Activated T-helper 1 cell treated with Interleukin-2 at 50 U/mL for 16 hours (primary cell): ENCODE data around the gene KRTAP21-2.
"Not testable (repeated sequence)": the region's sequence is repeated elsewhere in the genome, so short reads cannot be mapped to it uniquely, and the experiment has no call there.

ENCODE experiments used
- DNase-seq: peaks from one replicate; pipeline ENCODE4 v3.0.0-alpha.2; 2020; ENCODE audit warnings: low read depth

Gene KRTAP21-2

GRCh38 chr21:30747159-30747558 is at the start of gene KRTAP21-2:
TSS of gene KRTAP21-2 (minus strand) at chr21:30747259. CDS start at chr21:30747202, 57 bp downstream.
- DNase-seq: no peak

GRCh38 chr21:30793581-30794314 is 46.7 kb upstream of the KRTAP21-2 start:
- DNase-seq: no peak

DNA sequence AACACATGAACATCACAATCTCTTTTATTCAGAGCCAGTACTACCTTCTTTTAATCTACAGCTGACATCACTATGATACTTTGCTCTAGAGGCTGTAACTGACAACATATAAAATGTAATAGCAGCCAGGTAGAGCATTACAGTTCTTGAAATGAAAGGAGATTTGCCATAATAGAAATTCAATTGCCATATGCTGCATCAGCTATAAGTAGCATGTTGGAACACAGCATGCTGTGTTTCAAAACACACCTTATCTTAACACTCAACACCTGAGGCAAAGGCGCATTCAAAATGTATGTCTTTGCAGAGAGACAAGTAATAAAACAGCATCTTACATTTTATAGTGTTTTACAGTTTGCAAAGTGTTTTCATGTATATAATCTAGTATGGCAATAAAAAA is 32.2 kb upstream of the KRTAP21-2 start:
- no peak for DNase-seq

GRCh38 chr21:30769724-30770431 is 22.8 kb upstream of the KRTAP21-2 start:
- DNase-seq: no peak

DNA sequence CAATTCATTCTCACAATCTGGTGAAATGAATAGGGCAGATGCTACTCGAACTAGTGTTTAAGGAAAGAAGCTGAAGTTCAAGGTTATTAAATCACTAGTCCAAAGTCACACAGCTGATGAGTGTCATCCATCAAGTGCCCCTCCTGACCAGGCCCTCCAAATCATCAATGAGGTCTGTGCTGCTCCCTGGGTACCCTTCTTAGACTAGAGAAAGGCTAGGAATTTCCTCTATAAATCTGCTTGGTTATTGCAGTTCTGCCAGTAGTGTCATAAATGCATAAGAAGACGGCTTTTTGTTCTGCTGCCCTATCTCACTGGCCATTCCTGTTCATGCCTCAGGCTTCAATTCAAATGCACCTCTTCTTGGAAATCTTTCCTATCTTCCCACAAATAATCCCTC is 13.7 kb upstream of the KRTAP21-2 start:
- no peak for DNase-seq

DNA sequence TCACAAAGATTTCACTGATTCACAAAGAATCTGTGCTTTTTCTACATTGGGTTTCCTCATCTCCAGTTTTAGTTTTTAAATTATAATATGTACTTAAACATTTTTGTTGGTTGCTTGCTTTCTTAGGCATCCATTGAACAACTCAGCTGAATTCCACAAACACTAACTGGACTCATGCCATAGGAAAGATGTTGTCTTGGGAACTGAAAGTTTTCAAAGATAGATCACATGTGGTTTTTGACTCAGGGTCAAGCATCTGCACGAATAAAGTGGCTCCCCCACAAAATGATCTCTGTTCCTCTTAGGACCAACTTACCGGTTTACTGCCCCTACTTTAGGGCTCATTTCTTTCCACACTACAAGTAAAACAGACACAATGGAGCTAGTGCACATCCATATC is 11.2 kb upstream of the KRTAP21-2 start:
- DNase-seq: no peak

DNA sequence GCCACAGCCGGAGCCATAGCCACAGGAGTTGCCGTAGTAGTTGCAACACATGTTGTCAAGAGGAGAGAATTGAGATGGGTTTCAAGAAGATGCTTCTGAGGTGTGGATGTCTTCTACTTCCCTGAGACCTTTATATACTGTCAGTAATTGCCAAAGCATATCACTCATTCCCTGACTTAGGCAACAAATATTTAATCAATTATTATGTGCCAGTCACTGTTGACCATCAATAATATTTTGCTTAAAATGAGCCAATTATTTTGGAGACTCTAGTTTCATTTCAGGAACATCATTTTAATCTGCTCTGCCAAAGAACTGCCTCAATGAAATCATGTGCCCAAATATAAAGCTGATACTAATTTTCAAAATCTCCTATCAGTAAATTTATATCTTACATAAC is 8.3 kb upstream of the KRTAP21-2 start, which contains the start of gene KRTAP21-1:
TSS of gene KRTAP21-1 (minus strand) at position 101 of the 400 bp plus-strand sequence. CDS start at position 51, 50 bp downstream.
- not testable (repeated sequence) for DNase-seq

- no peak for DNase-seq
Measured at GRCh38 chr21:30740462-30740861, 6.6 kb downstream of the KRTAP21-2 start.

DNA sequence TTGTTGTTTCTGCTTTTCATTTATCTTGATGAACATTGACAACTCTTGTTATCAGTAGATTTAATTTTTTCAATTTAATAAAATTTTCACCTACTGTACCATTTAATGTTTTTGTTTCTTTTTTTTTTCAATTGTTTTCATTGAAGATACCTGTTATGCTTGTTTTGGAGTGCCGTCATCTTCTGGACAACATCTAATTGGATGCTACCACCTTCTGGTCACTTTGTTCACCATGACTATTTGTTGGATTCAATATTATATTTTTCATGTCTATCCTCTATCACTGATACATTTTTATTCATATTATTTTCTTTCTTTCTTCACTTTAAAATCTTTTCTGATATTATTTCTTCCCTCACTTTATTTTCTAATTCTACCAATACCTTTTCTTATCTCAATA is 14.0 kb downstream of the KRTAP21-2 start:
- no peak for DNase-seq

GRCh38 chr21:30726726-30727125 is 20.3 kb downstream of the KRTAP21-2 start:
- no peak for DNase-seq

- no peak for DNase-seq
Measured at GRCh38 chr21:30719401-30719800, 27.7 kb downstream of the KRTAP21-2 start.

DNA sequence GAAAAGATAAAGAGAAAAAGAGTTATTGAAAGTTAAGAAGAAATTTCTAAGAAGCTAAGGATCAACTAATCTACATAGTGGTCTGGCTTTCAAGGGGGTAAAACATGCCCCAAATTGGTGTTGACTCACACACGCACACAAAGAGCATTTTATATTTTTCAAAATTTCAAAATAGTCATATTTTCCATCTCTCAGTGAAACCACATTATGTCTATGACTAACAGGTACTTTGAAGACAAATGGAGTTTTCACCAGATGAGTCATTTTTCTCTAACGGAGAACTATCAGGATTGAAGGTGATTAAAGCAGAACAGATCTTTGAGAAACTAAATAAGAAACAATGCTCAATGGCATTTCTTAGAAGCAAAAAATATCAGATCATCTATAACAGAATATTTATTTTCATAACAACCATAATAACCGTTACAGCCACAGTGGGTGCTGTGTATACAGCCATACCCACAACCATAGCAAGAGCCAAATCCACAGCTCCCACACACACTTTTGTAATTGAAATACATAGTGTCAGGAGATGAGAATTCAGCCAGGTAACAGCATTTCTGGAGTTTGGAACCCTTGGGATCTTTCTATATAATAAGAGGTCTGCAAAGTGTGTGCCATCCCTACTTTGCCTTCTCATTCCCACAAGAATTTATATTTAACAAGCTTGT is 28.7 kb downstream of the KRTAP21-2 start, which contains the start of gene KRTAP21-3:
TSS of gene KRTAP21-3 (minus strand) at position 539 of the 671 bp plus-strand sequence. CDS start at position 521, 18 bp downstream.
- no peak for DNase-seq

- DNase-seq: no peak
Measured at GRCh38 chr21:30717105-30717504, 30.0 kb downstream of the KRTAP21-2 start.

DNA sequence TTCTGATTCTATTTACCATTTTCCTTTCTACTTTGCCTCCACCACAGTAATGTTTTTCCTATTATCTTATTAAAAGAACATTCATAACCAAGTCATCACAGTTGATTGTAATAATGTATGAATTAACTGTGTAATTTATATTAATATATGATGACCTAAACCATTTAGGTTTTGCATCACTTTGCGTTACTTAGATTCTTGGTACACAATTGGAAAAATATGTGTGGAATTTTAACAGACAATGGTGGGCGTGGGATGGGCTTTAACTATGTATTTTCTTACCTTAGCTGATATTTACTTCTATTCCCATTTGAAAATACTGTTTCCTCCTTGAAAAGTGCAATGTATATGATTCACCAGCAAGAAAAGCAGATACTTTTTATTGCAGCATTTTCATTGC is 32.1 kb downstream of the KRTAP21-2 start:
- no peak for DNase-seq

- DNase-seq: no peak
Measured at GRCh38 chr21:30714456-30714855, 32.6 kb downstream of the KRTAP21-2 start.

GRCh38 chr21:30713766-30714165 is 33.3 kb downstream of the KRTAP21-2 start:
- DNase-seq: no peak

DNA sequence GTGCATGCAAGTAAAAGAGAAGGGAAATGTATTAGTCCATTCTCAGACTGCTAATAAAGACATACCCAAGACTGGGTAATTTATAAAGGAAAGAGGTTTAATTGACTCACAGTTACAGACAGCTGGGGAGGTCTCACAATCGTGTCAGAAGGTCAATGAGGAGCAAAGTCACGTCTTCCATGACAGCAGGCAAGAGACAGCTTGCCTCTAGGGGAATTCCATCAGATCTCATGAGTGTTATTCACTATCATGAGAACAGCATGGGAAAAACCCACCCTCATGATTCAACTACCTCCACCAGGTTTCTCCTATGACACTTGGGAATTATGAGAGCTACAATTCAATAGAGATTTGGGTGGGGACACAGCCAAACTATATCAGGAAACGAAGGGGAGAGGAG is 36.6 kb downstream of the KRTAP21-2 start:
- DNase-seq: no peak

DNA sequence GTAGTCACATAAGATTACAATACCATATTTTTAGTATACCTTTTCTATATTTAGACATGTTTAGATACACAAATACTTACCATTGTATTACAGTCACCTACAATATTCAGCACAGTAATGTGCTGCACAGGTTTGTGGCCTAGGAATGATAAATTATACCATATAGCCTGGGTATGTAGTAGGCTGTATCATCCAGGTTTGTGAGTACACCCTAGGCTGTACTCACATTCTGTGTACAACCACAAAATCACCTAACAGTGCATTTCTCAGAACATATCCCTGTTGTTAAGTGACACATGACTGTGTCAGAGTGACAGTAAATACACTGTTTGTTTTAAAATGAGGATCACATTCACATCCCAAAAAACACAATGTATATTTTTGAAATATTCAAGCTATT is 39.6 kb downstream of the KRTAP21-2 start:
- DNase-seq: no peak
